Ovary (tissue), 9 donors: ENCODE data around the gene SSR1. TPM values are rescaled to one million over a fixed set of nuclear protein-coding genes. Genes with fewer than 3 reads are reported as not detected.
"Not testable (repeated sequence)": the region's sequence is repeated elsewhere in the genome, so short reads cannot be mapped to it uniquely, and the experiment has no call there.

Experiments used
- DNase-seq, 5 donors: peaks; one replicate each; pipeline ENCODE4 v3.0.0-alpha.2; 2019 to 2020
- H3K27ac ChIP-seq, 2 donors: fragments of 200-600 bp; one replicate each; pipeline versions ENCODE4 v1.5.1 to v1.8.0; 2019 to 2022
- H3K27me3 ChIP-seq: fragments of 200-600 bp; one replicate; pipeline ENCODE4 v1.8.0; 2022
- H3K36me3 ChIP-seq: fragments of 200-600 bp; sonication (generic); one replicate; pipeline ENCODE4 v1.5.1; 2019
- H3K4me1 ChIP-seq: one replicate; pipeline ENCODE4 v1.8.1; 2013; ENCODE audit warnings: mild to moderate bottlenecking, moderate library complexity; ENCODE audit not compliant: insufficient read depth
- H3K4me3 ChIP-seq: fragments of 200-600 bp; sonication (generic); one replicate; pipeline ENCODE4 v1.5.1; 2017
- H3K9me3 ChIP-seq, 2 donors: fragments of 200-600 bp in 1 of 2; sonication (generic) in 1 of 2; one replicate each; pipeline versions ENCODE4 v1.5.1 to v1.8.1; 2013 to 2019; ENCODE audit warnings: mild to moderate bottlenecking in 1 of 2, moderate library complexity in 1 of 2
- EP300 ChIP-seq: sonication (generic); formaldehyde crosslinking; IDR thresholded peaks from one replicate; pipeline ENCODE4 v1.6.1; 2017; ENCODE audit warnings: antibody characterized with exemption
- POLR2A ChIP-seq: fragments of 450-650 bp; IDR thresholded peaks from one replicate; pipeline ENCODE4 v1.6.1; 2017; ENCODE audit warnings: antibody characterized with exemption, mild to moderate bottlenecking, moderate library complexity
- WGBS, 3 donors: extraction: QIAGEN DNeasy Blood & Tissue Kit in 1 of 3; methylation state at CpG; one replicate each; pipeline versions ENCODE4 v1.1.5 to v1.1.7; 2013 to 2017; 5-methylcytosine and 5-hydroxymethylcytosine counted together
- intact Hi-C, 4 donors: fragments of 100-400 bp; cut with DNase I; formaldehyde crosslinking; loops; one replicate each; pipeline versions ENCODE4 v1.11.0 to v1.15.1; 2022 to 2023
- polyA plus RNA-seq, 2 donors: library from polyadenylated mRNA; stranded (reverse); fragments of 200-250 nt in 1 of 2; fragments of 350-450 nt in 1 of 2; fragmentation: Illumina TruSeq in 1 of 2; extraction: RNeasy Lipid Tissue Mini Kit (QIAGEN cat#74804) in 1 of 2; gene quantifications; one replicate each; pipeline ENCODE4 v1.2.3, GENCODE V29; 2013 to 2014
- total RNA-seq, 7 donors: library from RNA; depleted of rRNA in 2 of 7; stranded (reverse); fragments of >200 nt in 2 of 7; fragmentation: NEBNext Ultra II Directional in 3 of 7; extraction: Animal tissue kit (Norgen Biotek cat#: 25700) in 3 of 7; gene quantifications; one replicate each; pipeline versions ENCODE4 v1.1.0 to v1.2.4, GENCODE V29; 2016 to 2023
- TF ChIP-seq, protein P1 (sequence below), 3 donors: fragments of 450-650 bp in 2 of 3; fragments of 200-600 bp in 1 of 3; IDR thresholded peaks; one replicate each; pipeline versions ENCODE4 v1.5.1 to v1.8.0; 2016 to 2022; ENCODE audit warnings: antibody characterized with exemption in 3 of 3, mild to moderate bottlenecking in 1 of 3
- donor health status: DM: no; HTN: no; CAD: no; lungs with moderate emphysema.
- donor health status: DM: no; HTN: no; CAD: no.
- donor health status: Bipolar disorder and iron deficiency.
- donor health status: DM: yes; HTN: yes; CAD: no.
- donor health status: DM: no; HTN: no; CAD: no.
- donor health status: DM: yes; HTN: yes; CAD: no.

SSR1 gene
- total and polyA plus RNA-seq, 9 donors = 42.3 to 166 (median 117) TPM

DNA sequence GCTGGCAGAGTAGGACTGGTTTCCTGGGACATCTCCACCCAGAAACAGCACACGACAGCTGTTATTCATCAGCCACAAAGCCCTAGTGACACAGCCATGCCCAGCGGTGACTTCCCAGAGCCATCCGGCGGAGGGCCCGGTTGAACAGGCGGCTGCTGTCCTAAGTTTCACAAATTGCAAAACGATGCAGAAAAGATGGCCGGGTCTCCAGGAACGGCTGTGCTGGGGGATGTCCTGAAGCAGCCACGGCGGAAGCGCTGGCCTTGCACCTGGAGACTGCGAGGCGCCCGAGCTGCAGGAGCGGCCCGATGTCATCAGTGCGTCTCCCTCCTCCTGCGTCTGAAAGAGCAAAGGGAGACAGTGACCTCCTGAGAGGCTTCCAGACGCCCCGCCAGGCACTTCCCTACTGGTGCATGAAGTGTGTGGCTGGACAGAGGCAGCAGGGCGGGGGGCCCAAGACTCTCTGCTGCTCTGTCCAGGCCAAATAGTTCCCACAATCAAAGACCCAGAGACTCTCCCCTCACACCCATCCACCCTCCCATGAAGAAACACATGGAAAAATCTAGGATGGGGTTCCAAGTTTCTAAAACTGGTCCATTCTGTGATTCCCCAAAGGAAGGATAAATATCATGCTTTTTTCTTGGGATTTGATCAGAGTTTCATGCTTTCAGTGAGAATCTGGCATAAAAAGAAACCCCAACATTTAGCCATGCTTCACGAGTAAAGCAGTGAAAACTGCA is 44.0 kb downstream of the SSR1 start:
- DNase-seq = no peak
- TF ChIP-seq EP300 (no peak), POLR2A (no peak)
- TF ChIP-seq, protein P1, sequence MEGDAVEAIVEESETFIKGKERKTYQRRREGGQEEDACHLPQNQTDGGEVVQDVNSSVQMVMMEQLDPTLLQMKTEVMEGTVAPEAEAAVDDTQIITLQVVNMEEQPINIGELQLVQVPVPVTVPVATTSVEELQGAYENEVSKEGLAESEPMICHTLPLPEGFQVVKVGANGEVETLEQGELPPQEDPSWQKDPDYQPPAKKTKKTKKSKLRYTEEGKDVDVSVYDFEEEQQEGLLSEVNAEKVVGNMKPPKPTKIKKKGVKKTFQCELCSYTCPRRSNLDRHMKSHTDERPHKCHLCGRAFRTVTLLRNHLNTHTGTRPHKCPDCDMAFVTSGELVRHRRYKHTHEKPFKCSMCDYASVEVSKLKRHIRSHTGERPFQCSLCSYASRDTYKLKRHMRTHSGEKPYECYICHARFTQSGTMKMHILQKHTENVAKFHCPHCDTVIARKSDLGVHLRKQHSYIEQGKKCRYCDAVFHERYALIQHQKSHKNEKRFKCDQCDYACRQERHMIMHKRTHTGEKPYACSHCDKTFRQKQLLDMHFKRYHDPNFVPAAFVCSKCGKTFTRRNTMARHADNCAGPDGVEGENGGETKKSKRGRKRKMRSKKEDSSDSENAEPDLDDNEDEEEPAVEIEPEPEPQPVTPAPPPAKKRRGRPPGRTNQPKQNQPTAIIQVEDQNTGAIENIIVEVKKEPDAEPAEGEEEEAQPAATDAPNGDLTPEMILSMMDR (IDR thresholded peaks at IDR 0.05) = no peak
- 70 to 79% (median 74%) methylated on average over 23 of the region's 23 CpGs for WGBS, 3 donors

DNA sequence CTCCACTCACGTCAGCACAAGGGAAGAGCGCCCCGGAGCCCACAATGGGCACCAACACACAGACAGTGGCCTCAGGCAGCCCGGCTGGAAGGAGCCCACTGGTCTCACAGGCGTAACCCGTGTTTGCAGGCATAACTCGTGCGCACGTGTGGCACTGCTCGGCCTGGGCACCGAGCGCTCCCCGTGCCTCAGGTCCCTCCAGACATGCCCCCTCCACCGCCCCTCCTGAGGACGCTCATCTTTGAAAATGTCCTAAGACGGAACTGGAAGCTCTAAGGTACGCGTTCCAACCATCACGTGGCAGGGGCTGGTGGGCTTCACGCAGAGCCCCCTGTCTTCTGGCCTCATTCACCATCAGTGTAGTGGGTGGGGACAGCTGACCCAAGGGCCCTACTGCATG is 44.6 kb downstream of the SSR1 start:
- Histone ChIP-seq H3K4me1 (no peaks in the 10 kb centered on the region), H3K36me3 (no peaks in the 10 kb centered on the region), H3K9me3 (no peaks in the 10 kb centered on the region), H3K4me3 (no peak overlapping the region), H3K27me3 (no peaks in the 10 kb centered on the region), H3K27ac (no peak overlapping the region)
- TF ChIP-seq EP300 (no peak), POLR2A (no peak)
- TF ChIP-seq, protein P1 (IDR thresholded peaks at IDR 0.05) = no peak
- intact Hi-C loops = no loop called here
- no peak for DNase-seq
- WGBS, 3 donors = 91 to 92% (median 92%) methylated on average over 20 of the region's 20 CpGs

More for the DNA sequence above, 44.0 kb downstream of the SSR1 start:
- Histone ChIP-seq H3K9me3 (no peaks in the 10 kb centered on the region), H3K4me3 (no peak overlapping the region), H3K4me1 (no peaks in the 10 kb centered on the region), H3K36me3 (no peaks in the 10 kb centered on the region), H3K27ac (no peak overlapping the region), H3K27me3 (no peaks in the 10 kb centered on the region)
- intact Hi-C loops = no loop called here

DNA sequence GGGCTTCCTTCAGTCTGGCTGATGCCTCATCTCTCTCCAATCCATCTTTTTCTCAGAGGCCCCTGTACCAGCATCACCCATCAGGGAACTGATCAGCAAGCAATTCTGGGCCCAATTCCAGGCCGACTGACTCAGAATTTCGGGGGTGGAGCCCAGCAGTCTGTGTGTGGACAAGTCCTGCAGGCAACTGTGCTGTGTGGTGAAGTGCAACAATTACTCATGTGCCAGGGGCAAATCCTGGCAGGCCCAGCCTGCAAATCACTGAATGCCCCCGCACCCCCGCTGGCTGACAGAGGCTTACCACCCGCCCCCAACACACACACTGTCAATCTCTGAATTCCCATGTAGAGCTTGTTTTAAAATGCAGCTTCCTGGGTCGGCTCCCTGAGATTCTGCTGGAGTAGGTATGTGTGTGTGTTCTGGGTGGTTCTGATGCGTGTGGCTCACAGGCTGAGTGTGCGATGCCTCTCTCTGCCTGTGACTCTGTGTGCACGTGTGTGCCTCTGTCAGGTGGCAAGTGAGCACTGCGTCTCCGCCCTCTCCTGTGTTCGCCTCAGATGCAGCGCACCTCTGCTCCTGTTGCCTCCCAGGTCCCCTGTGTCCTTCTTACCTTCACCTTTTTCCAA is 45.4 kb downstream of the SSR1 start:
- TF ChIP-seq POLR2A = no peak
- TF ChIP-seq, protein P1 (IDR thresholded peaks at IDR 0.05) = no peak
- no peak for TF ChIP-seq EP300
- DNase-seq = no peak
- intact Hi-C loops = no loop called here
- no peaks in the 10 kb centered on the region for H3K36me3 ChIP-seq
- H3K9me3 ChIP-seq = no peaks in the 10 kb centered on the region
- no peak overlapping the region for H3K27ac ChIP-seq
- no peaks in the 10 kb centered on the region for H3K27me3 ChIP-seq
- H3K4me1 ChIP-seq = no peaks in the 10 kb centered on the region
- WGBS, 3 donors = 51 to 64% (median 54%) methylated on average over 13 of the region's 13 CpGs
- H3K4me3 ChIP-seq = no peak overlapping the region

DNA sequence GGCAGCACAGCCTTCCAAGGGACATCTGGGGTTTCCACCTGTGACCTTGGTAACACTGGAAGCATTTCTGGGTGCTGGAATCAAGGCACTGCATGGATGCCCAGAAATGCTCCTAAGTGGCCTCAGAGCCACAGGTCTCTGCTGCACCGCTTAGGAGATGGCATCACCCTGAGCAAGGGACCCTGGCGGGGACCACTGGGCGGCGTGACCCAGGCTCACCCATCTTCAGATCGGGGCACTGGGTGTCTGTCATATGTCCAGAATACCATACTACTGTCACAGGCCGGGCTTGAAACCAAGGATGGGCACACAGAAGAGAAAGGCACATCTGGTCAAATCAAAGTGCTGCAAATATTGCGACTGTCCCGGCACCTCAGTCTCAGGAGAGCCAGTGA is 45.9 kb downstream of the SSR1 start:
- H3K27me3 ChIP-seq = no peaks in the 10 kb centered on the region
- H3K36me3 ChIP-seq = no peaks in the 10 kb centered on the region
- intact Hi-C loops = no loop called here
- no peak for TF ChIP-seq POLR2A
- no peak for TF ChIP-seq EP300
- TF ChIP-seq, protein P1 (IDR thresholded peaks at IDR 0.05) = no peak
- H3K4me3 ChIP-seq = no peak overlapping the region
- no peak overlapping the region for H3K27ac ChIP-seq
- no peaks in the 10 kb centered on the region for H3K9me3 ChIP-seq
- WGBS, 3 donors = 93 to 95% (median 93%) methylated on average over 7 to 8 of the region's 8 CpGs
- no peak for DNase-seq
- H3K4me1 ChIP-seq = no peaks in the 10 kb centered on the region

DNA sequence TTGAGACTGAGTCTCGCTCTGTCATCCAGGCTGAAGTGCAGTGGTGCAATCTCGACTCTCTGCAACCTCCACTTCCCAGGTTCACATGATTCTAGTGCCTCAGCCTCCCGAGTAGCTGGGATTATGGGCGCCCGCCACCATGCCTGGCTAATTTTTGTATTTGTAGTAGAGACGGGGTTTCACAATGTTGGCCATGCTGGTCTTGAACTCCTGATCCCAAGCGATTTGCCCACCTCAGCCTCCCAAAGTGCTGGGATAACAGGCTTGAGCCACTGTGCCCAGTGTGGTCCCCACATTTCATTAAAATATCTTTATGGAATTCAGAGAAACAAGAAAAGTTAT is 47.6 kb downstream of the SSR1 start:
- H3K27me3 ChIP-seq, H3K4me3 ChIP-seq, H3K4me1 ChIP-seq, DNase-seq, H3K27ac ChIP-seq, intact Hi-C loops, H3K9me3 ChIP-seq, H3K36me3 ChIP-seq: not testable (repeated sequence)
- 96 to 97% (median 96%) methylated on average over 7 of the region's 7 CpGs for WGBS, 3 donors
